Embryonic facial prominence (tissue), 1 donor: ENCODE data around the gene CABP7.

Source experiments
- DNase-seq: peaks from one replicate; pipeline ENCODE4 v3.0.0-alpha.2; 2016; ENCODE audit errors: extremely low spot score

The CABP7 gene

DNA sequence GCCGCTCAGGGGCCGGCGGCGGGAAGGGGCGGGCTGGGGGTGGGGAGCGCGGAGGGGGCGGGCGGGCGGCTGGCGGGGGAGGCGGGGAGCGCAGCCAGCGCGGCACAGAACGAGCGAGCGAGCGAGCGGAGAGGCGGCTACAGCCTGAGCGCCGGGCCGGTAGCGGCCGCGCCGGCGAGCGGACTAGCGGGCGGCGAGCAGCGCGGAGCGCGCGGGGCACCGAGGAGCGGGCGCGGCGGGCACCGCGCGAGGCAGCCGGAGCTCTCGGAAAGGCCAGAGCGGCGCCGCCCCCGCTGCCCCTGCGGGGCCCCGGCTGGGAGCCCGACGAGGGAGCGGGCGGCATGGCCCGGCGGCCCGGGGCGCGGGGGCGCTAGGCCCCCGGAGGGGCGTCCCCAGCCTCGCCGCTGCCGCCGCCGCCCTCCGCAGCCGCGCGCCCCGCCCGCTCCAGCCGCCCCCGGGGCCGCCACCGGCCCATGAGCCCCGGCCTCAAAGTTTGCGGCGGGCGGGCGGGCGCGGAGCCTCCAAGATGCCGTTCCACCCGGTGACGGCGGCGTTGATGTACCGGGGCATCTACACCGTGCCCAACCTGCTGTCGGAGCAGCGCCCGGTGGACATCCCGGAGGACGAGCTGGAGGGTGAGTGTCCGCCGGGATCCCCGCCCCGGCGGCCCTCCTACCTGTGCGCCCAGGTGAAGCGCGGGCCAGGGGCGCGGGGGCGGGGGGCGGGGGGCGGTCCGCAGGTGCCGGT is at the start of gene CABP7:
TSS of gene CABP7 (plus strand) at position 105 of the 747 bp plus-strand sequence. CDS start at position 527, 422 bp downstream.
- DNase-seq, result no peak

DNA sequence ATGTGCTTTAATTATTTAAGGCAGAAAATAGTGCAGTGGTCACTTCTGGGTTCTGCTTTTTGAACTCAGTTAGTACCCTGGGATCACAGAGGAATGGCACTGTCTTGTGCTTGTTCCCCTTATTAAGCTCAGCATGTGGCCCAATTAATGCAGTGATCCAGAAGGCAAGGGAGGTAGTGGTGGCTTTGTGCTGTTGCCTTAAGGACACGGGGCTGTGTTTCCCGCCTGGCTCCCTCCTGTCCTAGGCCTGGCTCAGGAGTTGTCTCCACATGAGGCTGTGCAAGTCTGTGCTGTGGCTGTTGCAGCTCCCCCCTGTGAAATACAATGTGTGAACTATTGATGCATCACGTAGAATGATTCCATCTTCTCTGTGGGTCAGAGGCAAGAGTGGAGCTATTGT is 49.2 kb upstream of the CABP7 start:
- no peak for DNase-seq

DNA sequence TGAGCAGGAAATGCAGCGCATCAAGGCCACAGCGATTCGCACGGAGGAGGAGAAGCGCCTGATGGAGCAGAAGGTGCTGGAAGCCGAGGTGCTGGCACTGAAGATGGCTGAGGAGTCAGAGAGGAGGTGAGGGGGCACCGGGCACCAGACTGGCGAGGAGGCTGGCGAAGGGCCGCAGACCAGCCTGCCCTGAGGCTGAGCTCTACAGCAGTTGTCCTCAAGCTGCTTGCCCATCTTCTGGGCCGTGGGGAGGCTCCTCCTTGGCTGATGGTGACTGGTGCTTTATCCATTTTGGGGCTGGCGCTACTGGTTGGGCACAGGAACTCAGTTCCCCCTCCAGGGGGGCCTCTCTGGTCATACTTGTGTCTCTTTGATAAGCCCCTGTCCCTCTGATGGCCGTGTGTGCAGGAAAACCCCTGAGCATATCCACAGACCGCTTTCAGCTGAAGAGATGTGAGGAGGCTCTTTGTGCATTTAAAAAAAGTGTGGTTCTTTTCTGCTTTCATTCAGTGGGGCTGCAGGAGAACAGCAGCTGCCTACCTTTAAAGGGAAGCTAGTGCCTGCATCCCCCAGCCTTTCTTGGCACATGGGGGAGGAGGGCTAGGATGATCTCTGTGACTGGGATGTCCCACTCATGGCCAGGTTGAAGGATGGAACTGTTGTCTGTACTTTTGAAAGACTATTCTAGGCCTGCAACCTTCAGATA is 46.3 kb upstream of the CABP7 start:
- no peak for DNase-seq

DNA sequence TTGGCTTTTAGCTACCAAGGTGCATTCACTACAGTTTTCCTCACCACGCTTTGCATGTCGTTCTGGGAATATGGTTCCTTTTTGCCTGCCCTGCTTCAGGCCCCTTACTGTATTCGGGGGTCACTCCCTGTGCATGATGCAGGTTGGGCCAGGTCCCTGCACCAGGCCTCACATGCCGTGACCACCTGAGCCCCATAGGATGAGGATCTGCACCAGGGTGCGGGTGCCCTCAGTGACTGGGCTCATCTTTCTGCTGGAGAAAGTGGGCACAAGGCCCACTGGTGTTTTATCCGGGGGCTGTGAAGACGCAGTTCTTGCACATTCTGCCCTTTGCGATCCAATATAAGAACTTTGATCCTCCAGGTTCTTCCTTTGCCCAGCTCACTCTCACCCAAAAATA is 45.7 kb upstream of the CABP7 start:
- DNase-seq, result no peak

DNA sequence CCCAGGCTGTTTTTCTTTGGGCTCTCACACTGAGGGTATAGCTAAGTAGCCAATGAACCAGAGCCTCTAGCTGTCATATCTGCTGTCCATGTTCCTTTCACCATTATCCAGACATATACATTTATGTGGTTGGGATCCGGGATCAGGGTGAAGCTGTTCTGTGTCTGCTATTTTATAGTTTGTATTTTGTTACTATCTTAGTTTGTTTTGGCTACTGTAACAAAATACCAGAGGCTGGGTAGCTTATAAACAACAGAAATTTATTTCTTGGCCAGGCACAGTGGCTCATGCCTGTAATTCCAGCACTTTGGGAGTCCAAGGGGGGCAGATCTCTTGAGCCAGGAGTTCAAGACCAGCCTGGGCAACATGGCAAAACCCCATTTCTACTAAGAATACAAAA is 40.5 kb upstream of the CABP7 start:
- DNase-seq, result no peak

DNA sequence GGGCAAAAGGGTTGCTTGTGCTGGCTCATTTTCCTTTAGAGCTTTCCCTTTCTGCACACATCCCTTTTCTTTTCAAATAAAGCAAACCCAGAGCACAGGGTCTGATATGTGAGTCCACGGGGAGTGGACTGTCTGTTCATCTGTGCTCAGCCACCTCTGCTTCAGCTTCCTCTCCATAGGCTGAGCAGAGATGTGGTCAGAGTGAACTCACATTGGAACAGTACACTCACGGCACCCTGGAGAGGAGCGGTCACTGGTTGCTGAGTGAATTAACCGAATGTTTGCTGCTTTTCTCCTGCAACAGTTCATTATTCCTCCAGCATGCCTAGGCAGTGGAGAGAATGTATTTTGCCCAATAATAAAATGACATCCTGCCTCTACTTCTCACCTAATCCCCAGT is 36.3 kb upstream of the CABP7 start:
- no peak for DNase-seq

DNA sequence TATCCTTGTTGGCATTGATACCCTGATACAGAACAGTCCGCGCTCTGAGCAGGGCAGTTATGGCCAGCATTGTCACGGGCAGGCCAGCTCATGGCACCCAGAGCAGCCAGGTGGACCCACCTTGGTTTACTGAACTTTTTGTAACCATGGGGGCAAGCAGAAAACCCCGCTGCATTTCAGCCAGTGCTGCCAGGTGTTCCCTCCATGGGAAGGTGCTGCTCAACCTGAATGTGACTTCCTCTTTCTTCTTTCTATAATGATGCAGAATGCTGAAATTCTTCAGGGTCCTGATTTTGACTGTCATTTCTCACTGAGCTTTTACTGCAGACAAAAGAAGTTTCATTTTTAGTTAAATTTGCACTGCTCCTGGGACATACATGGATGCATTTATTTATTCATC is 35.6 kb upstream of the CABP7 start:
- no peak for DNase-seq

DNA sequence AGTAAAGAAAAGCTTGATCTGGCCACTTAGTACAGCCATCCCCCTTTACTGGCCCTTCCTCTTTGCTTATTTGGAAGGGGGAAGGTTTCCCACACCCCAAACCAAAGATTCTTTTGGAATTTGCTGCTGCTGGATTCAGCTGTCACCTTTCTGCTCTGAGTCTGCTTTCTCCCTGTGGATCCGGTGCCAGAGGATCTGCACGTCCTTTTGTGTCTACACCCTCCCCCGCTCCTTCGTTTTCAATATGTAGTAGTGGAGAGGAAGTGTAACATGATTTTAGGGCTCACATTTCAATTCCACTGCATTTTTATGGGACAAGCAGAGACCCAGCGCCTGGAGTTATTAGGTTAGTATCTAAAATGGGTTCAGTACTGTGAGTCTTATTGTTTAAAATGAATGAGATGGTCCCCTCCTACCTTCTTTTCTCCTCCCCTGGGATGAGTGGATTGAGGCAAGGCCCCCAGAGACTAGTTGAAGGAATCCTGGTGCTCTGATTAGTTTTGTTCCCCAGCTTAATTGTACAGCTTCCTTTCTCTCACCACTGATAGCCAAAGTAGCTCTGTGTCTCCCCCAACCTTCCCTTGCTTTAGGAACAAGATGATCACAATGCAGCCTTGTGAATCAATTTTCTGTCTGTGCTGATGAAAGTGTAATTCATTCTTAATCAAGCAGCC is 30.5 kb upstream of the CABP7 start:
- DNase-seq, result no peak

DNA sequence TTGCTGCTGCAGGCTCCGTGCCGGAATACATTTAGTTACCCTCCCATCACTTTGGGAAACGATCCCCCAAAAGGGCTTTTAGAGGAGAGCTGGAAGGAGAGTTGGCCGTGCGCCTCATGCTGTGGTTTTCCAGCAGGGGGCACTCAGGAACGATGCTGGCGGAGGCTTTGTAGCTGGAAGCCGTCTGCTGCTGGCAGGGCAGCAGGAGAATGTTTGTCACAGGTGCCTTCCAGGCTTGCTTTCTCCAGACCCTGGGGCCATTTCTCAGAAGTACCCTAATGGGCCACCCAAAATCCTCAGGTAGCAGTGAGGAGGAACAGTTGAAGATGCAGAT is 30.0 kb upstream of the CABP7 start:
- DNase-seq, result no peak

DNA sequence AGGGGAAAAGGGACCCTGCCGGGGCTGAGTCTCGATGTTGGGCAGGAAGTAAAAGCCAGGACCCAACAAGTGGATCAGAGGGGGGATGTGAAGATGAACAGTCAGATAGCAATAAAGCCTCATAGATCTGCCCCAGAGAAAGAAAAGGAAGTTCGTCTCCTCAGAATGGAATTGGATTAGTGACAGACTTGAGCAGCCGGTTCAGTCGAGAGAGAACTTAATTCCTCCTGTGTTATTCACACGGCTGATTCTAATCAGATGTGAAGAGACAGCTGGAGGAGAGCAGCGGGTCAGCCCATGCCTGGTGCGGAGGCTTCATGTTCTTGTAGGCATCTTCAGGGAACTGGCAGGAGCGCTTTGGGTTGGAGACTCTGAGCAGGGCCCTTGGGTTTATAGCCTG is 29.3 kb upstream of the CABP7 start:
- no peak for DNase-seq

DNA sequence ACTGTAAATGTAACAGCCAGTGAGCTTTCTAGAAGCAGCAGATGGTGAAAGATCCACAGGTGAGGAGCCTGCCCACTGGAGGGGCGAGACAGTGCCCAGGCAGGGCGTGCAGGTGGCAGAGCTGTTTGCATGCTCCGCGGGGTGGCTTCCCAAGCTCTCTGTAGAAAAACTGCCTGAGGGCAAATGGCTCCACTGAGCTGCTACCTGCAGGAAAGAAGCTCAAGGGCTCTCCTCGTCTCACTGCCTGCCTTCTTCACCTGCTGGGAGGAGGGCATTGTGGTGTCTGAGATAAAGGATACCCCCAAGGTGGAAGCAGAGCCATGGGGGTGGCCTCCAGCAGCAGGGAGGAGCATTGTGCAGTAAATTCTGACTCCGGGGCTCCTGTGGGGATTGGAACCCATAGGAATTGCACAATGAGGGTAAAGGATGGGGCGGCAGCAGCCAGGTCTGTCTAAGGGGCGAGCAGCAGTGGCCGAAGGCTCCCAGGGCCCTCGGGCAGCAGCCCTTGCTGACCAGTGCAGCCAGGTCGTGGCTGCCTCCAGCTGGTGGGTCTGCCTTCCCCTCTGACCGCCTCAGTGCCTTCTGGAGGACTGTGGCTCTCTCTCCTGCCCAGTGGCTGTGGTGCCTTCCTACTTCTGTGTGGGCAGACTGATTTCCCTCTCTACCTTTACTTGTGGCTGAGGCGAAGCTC is 28.0 kb upstream of the CABP7 start:
- no peak for DNase-seq

DNA sequence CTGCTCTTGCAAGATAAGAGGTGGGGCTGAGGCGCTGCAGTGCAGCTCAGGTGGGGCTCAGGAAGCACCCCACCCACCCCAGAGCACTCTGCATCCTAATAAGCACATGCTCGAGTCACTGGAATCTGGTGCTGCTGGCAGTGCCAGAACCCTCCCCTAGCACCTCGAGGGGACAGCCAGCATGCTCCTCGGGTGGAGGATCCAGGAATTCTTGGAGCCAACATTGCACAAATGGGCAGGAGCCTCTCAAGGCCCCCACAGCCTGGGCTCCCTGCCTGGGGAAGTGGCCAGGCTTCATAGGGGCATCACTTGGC is 27.5 kb upstream of the CABP7 start:
- no peak for DNase-seq

DNA sequence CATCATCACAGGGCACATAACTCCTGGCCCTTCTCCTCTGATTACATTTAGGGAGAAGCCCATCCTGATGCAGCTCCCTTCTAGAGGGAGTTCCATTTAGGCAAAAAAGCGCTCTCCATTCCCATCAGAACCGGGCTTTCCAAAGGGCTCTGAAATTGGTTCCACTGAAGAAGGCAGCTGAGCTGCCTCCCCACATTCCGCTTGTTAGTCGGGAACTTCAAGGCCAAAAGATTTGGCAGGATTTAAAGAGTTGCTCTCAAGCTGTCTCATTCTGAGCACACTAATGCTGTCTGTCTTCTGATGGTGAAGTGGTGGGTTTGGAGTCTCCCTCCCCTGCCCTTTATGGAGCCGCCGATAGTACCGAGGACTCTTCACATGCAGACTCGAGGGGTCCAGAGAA is 26.6 kb upstream of the CABP7 start:
- no peak for DNase-seq

DNA sequence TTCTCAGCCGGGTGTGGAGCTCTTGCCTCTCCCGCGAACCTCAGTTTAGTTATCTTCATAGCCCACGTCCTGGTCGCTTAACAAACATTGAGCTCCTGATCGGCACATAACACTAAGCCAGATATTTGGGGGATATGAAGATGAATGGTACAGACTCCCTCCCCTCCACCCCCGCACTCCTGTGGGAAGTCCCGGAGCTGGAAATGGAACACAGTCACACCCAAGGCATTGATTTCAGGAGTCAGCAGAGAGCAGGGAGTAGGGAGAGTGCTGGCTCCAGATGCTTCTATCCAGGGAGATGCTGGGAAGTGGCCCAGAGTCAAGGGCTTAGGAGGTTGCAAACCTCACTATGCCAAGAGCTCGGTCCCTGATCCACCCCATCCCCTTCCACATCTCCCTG is 26.1 kb upstream of the CABP7 start:
- DNase-seq, result no peak

DNA sequence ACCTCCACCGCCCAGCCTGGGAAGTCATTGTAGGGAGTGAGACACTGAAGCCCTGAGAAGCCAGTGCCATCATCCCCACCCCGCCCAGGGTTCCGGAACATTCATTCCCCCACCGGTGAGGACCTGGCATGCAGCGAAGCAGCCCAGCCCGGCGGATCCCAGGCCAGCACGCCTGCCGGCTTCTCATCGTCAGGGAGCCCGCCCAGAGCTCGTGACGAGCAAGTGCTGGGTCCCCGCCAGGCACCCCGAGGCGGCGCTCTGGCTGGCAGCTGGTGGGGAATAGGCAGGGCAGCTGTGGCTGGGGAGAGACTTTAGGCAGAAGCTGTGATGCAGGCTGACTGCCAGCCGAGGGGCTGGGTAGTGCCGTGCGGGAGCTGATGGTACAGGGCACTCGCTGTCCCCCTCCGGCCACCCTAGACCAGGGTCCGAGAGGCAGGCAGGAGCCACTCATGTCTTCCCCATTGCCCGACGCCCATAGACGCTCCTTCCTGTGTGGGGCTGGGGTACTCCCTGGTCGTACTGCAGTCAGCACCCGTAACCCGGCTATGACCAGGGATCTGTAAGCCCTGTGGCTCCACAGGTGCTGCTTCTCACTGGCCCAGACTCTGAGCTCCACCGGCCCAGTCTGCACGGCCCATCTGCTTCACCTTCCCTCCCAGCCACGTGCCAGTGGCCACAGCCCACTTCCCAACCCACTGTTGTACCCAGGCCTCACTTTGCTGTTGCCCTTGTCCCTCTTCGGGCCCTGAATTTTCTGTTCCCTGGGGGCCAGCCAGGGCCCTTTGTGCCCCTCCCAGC is 24.5 kb upstream of the CABP7 start:
- no peak for DNase-seq

DNA sequence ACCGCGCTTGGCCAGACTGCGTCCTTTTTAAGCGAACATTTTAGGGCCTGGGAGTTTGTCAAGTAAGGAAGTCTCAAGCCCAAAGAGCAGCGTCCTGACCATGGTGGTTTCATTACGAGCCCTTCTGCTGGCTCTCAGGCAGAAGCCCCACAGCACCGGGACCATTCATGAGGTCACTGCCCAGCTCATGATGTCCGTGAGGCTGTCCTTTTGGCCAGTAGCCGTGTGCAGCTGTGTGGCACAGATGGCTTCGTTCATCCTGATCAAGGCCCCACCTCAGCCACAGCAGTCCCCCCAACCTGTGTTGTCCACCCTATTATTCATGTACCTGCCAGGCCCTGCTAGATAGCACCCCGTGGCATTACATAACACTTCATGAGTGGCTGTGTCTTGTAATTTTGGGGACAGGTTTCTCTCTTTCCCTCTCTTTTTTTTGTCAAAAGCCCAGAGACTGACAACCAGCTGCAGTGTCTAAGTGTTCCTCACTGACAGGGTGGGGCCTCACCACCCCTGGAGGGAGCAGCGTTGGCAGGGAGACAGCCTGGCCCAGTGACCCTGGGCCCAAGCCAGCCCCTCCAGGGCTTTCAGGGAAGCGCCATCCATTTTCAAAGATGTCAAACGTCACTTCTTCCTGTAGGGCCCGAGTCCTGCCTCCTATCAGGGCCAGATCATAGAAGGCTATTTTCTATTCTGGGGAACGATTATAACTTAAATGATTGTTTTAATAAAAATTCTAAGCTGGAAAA is 21.8 kb upstream of the CABP7 start:
- DNase-seq, result no peak

DNA sequence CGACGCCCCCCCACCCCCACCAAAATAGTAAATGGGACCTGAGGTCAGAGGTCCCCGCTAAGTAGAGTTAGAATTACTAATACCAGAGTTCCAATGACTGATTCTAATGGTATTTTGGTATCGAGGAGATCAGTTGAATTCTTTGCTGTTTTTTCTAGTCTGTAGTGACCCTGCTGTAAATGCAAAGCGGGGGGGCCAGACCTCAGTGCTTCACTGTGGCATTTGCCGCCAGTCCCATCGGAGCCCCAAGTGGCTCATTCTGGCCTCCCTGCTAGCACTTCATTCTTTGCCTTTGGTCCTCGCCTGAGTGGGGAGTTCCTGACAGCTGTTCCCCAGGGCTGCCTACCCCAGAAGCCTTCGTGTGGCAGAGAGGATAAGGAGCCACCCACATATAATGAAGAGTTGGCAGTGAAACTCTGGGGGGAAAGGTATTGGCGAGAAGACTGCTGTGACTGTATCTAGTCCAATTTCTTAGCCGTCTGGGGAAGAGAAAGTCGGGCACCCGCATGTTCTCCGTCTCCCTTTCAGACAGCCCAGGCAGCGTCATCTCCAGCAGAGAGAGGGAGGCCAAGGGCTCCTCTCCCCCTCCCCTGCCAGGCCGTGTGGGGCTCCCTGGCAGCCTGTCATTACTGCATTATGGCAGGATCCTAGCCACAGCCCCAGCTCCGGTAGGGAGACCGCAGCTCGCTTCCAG is 19.4 kb upstream of the CABP7 start:
- no peak for DNase-seq

DNA sequence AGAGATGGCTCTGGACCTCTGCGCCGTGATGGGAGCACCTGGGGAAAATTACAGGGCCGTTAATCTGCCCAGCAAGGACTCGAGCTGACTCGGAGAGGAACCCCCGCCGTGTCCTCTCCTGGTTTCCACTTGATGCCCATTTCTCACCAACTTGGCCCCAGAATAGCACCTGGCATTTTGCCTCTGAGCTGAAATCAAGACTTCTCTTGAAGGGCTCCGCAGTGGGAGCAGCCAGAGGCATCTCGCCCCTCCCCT is 19.0 kb upstream of the CABP7 start:
- no peak for DNase-seq

DNA sequence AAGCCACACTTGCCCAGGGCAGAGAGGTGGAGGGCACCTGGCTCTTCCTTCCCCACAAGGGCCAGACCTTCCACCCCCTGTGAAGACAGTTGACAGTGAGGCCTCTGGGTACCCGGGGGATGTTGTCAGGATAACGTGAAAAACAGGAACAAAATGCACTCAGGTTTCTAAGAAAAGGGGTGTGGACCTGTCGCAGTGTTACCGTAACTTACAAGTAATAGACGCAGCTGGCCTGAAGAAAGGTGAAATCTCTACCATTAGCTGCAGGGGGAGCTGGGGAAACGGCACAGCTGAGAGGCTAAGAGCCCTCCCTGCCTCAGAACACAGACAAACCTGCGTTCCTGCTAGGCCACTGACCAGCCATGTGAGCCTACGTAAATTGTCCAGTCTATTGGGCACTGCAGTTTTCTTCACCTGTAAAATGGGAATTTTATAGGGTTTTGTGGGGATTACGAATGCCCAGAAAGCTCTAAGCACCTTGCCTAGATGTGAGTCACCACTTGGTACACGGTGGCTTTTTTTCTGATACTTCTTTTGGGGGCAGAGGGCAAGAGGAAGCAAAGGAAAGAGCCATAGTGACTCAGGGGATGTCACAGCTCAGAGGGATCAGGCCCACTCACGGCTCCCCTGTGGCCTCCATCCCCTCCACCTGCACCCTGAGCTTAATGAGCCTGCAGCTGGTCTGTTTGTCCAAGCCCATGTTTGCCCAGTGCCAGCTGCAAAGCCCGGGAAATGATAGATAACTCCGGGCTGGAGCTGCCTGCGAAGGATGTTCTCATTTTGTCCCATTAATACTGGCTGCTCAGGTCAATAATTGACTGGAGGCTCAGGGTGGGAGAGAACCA is 18.4 kb upstream of the CABP7 start:
- no peak for DNase-seq
